Eye (tissue), 1 donor: ENCODE data around the gene CDKN2D.
"Not testable (repeated sequence)": the region's sequence is repeated elsewhere in the genome, so short reads cannot be mapped to it uniquely, and the experiment has no call there.

Experiments
- DNase-seq: peaks from one replicate; pipeline ENCODE4 v3.0.0-alpha.2; 2015

The CDKN2D gene

GRCh38 chr19:10580979-10581631 is 12.3 kb upstream of the CDKN2D start:
- peak; percentile 97 for DNase-seq

DNA sequence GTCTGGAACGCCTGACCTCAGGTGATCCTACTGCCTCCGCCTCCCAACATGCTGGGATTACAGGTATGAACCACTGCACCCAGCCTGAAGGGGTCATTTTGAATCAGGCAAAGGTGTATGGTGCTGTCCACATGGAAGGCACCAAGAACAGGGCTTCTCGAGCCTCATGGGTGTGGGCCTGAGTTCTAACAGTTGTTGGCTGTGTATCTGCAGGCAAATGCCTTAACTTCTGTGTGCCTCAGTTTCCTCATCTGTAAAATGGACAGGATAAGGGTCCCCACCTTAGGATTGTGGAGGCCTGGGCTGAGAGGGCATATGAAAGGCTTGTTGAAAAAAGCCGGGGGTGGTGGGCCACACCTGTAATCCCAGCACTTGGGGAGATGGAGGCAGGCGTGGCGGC is 9.2 kb upstream of the CDKN2D start:
- no peak for DNase-seq

GRCh38 chr19:10575011-10575716 is 6.4 kb upstream of the CDKN2D start:
- DNase-seq, result no peak

DNA sequence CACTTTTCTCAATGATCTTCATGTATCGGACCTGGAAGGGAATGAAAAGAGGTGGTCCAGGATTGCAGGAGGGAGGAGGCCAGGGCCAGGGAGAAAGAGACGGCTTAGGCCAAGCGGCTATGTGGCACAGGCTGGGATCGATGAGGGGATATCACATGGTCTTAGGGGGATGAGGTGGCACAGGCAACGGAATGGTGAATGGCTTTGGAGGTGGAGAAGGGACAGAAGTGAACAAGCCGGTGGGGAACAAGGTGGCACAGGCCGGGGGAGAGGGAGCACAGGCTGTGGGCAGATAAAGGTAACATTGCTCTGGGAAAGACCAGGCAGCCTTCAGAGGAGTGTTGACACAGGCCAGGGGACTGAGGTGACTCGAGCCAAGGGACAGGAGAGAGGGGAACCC is 5.7 kb upstream of the CDKN2D start:
- DNase-seq, result no peak

- not testable (repeated sequence) for DNase-seq
These were observed 5.0 kb upstream of the CDKN2D start for GRCh38 chr19:10573793-10574192.

GRCh38 chr19:10568062-10568825 is 535 bp downstream of the CDKN2D start:
- DNase-seq, result peak; percentile 51

DNA sequence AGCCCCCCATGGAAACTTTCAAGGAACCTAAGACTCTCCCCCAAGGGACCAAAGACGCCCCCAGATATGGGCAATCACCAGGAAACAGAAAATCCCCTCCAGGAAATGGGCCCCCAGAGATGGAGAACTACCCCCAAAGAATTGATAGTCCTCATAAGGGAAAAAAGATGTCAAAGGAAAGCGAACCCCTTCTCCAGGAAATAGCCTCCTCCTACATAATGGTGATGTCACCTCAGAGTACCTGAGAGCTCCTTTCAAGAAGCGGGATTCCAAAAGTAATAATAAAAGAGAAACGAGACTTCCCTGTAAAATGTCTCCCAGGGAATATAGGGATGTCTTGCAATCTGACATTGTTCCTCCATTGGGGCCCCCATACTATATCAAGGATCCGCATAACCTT is 1.1 kb downstream of the CDKN2D start:
- DNase-seq, result no peak

GRCh38 chr19:10566658-10567410 is 1.9 kb downstream of the CDKN2D start:
- peak; percentile 39 for DNase-seq

- no peak for DNase-seq
These were observed 2.4 kb downstream of the CDKN2D start for GRCh38 chr19:10566408-10566657.

DNA sequence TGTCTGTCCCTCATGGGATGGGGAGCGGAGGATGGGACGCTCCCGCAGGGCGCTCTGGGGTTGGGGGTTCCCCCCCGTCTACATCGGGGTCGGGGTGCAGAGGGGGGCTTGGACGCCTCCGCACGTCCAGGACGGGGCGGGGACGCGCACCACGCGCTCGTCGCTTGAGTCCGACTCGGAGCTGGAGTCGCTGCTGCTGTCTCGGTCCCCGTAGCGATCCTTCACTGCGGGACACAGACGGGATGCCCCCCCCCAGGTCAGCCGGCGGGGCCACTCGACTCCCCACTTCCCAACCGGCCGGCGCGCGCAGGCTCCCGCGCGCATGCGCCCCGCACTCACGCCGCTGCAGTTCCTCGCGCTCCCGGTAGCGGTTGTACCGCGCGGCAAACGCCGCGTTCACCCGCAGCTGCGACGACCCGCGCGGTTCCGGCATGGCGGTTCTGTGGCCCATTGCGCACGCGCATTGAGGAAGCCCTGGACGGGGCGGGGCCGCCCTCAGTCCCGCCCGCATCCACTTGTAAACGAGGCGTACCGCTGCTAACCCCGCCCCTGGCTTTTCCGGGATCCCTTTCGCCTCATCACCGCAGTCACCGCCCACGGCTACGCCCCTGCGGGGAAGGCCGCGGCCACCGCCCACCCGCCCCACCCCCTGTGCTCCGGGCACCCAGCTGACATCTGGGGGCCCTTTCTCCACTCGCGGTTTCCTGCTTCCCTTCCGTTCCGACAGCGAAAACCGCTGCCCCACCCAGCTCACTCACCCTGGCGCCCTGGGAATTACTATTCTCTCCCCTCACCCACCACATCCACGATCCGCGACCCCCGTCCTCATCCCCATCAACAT is 3.0 kb downstream of the CDKN2D start, which contains the start of gene KRI1:
KRI1 (minus strand) TSS at position 444 of the 841 bp plus-strand sequence; CDS start at position 433, 11 bp downstream.
- DNase-seq, result peak; percentile 99

DNA sequence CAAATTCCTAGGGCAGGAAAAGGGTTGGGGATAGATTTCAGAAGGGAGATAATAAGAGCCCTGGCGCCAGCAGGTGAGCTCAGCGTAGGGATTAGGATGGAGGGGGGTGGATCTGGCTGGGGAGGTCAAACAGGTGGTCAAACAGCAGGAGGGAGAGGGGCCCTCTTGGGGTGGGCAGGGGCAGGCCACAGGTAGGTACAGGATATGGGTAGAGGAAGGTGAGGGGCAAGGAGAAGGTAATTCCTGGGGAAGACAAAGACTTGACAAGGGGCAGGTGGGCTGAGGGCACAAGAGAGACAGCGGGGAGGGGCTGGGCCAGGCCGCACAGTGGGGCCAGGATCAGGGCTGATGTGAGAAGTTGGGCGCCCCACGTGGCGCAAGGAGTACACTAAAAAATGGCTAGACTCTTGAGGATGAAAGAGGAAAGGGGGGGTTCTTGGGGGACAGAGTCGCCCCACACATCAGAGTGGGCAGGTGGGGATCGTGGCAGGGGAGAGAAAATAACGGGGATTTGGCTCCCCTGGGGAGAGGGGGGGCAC is 3.7 kb downstream of the CDKN2D start:
- DNase-seq, result peak; percentile 74

GRCh38 chr19:10562609-10563008 is 6.2 kb downstream of the CDKN2D start:
- DNase-seq, result no peak

GRCh38 chr19:10560154-10560553 is 8.6 kb downstream of the CDKN2D start:
- DNase-seq, result no peak

- DNase-seq, result no peak
These were observed 11.1 kb downstream of the CDKN2D start for GRCh38 chr19:10557603-10558197.

DNA sequence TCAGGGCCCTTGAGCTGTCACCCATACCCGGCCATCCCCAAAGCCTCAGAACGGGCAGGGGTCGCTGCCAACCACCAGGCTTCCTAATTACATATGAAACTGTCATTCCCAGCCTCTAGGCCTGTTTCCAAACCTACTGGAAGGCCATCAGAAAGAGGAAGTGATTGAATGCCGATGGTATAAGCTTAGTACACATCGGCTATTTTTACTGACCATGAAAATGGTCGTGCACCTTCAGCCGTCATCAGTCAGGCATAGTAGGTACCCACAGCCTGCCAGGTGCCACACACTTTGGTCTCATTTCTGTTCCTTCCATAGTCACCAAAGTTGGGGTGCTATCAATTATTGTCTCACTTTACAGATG is 13.2 kb downstream of the CDKN2D start:
- DNase-seq, result no peak

DNA sequence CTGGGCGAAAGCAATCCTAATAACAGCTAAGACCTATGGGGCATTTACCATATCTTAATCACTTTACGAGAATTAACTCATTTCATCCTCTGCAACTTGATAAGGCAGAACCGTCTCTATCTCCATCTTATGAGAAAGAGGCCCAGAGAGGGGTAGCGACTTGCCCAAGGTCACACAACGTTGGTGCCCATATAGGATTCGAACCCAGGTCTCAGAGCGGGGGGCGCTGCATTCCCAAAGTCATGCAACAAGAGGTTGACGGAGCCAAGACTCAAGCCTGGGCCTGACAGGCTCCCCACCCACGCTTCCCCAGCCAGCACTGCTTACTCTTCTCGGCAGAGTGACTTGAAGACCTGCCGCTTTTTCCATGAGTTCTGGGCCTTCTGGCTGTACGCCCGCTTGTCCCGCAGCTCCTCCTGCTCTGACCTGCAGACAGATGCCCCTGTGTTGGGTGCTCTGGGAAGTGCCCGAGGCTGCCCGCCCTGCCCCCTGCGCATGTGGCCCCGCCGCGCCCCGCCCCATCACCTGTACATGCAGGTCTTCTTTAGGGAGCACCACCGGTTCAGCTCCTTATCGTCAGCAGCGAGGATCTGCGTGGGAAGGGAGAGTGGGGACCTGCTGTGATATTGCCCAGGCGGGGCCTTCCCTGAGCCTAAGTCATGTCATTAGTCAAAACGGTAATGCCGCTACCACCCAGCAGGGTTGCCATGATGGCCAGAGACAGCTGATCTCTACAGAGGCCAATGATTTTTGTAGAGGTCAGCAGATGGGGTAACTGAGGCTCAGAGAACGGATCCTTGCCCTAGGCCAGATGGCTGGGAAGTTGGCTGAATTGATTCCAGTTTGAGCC is 13.8 kb downstream of the CDKN2D start:
- no peak for DNase-seq

GRCh38 chr19:10553943-10554381 is 14.8 kb downstream of the CDKN2D start:
- no peak for DNase-seq

DNA sequence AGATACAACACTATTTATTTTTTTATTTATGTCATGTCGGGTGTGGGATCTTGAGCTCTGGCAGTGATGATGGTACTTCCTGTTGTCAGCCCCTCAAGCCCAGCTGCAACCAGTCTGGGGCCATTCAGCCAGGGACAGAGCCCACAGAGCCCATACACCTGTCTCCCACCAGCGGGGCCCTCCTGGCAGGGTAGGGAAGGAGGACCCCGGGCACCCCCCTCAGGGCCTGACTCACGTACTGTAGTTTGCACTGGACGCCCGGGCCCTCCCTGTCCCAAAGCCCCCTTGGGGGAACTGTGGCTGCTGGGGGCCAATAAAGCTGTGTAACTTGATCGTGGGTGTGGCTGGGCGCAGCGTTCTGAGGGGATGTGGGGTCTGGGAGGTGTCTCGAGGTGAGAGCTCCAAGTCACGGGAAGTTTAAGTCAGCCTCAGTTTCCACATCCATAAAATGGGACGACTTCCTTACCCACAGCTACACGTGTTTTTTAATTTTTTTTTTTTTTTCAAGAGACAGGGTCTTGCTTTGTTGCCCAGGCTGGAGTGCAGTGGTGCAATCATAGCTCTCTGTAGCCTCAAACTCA is 15.6 kb downstream of the CDKN2D start:
- DNase-seq, result no peak

DNA sequence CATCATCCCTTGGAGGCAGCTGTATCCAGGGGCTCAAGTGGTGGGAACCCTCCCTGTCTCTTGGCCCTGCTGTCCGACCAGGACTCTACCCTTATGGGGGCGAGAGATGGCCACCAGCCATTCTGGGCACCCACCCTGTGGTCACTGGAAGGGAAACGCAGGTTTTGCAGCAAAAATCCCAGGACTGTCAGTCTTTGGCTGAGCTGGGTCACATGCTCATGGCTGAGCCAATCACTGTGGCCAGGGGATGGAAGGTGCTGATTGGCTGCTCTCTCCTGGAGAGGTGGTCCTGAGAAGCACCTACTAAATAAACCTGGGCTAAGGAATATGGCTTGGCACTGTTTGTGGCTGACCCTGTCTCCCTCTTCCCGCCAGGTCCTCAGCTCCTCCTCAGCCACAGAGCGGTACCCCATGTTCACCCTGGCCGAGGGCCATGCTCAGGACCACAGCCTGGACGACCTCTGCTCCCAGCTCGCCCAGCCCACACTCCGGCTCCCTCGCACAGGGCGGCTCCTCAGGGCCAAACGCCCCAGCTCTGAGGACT is 16.2 kb downstream of the CDKN2D start:
- no peak for DNase-seq

DNA sequence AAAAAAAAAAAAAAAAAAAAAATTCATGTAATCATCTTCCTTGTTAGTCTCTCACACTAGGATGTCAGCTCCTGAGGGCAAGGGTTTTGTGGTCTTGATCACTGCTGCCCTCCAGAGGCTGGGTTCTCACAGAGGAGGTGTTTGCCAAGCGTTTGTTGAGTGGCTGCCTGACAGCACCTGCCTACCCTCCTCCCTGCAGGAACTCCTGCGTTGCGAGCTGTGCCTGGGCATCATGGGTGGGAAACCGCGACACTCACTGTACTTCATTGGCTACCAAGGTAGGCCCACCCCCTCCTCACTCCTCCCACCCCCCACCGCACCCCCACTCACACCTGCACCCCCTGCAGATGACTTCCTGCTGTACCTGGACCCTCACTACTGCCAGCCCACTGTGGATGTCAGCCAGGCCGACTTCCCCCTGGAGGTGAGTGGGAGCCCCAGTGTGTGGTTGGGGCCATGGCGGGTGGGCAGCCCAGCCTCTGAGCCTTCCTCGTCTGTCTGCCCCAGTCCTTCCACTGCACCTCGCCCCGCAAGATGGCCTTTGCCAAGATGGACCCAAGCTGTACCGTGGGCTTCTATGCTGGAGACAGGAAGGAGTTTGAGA is 17.0 kb downstream of the CDKN2D start:
- no peak for DNase-seq
